Mucosa of rectum (tissue), 2 donors: ENCODE results near the gene UBE2L3.
"Not testable (repeated sequence)": the region's sequence is repeated elsewhere in the genome, so short reads cannot be mapped to it uniquely, and the experiment has no call there.

Source experiments
- H3K27ac ChIP-seq, 2 donors: one replicate each; pipeline ENCODE4 v1.7.0; 2013; ENCODE audit warnings: inconsistent platforms in 2 of 2, low read depth in 2 of 2, low read length in 2 of 2
- H3K27me3 ChIP-seq, 2 donors: one replicate each; pipeline ENCODE4 v1.7.0; 2013; ENCODE audit warnings: low read length in 2 of 2; ENCODE audit not compliant: control insufficient read depth in 2 of 2, insufficient read depth in 2 of 2
- H3K36me3 ChIP-seq, 2 donors: one replicate each; pipeline ENCODE4 v1.7.0; 2013; ENCODE audit warnings: low read length in 2 of 2; ENCODE audit not compliant: control insufficient read depth in 2 of 2, insufficient read depth in 2 of 2
- H3K4me1 ChIP-seq, 2 donors: one replicate each; pipeline ENCODE4 v1.7.0; 2013; ENCODE audit warnings: low read length in 2 of 2, mild to moderate bottlenecking in 1 of 2; ENCODE audit not compliant: control insufficient read depth in 2 of 2, insufficient read depth in 2 of 2
- H3K4me3 ChIP-seq, 2 donors: one replicate each; pipeline ENCODE4 v1.7.0; 2013; ENCODE audit warnings: low read length in 2 of 2
- H3K9ac ChIP-seq, 2 donors: one replicate each; pipeline ENCODE4 v1.7.0; 2013; ENCODE audit warnings: low read length in 2 of 2, low read depth in 1 of 2, mild to moderate bottlenecking in 1 of 2
- H3K9me3 ChIP-seq, 2 donors: one replicate each; pipeline ENCODE4 v1.7.0; 2013; ENCODE audit warnings: low read length in 2 of 2; ENCODE audit not compliant: control insufficient read depth in 2 of 2
- donor health status: healthy.
- donor health status: Normal muscosa, but diverticular disease.

Gene UBE2L3

DNA sequence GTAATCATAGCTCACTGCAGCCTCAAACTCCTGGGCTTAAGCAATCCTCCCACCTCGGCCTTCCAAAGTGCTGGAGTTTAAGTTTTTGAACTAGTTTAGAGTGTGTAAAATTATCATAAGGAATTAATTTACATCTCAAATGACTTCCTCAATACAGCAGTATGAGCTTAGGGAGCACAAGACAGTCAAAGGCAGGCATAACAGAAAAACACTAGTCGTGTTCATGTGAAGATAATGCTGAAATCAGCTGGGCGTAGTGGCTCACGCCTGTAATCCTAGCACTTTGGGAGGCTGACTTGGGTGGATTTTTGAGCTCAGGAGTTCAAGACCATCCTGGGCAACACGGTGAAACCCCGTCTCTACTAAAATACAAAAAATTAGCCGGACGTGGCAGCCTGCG, 36.5 kb downstream of the UBE2L3 start:
- peaks cover 0 to 10% of the 10 kb centered on the region in 2 donors for H3K36me3 ChIP-seq
- no peaks in the 10 kb centered on the region for H3K9me3 ChIP-seq
- H3K27me3 ChIP-seq: no peaks in the 10 kb centered on the region
- H3K9ac ChIP-seq: no peak overlapping the region
- peaks cover 0 to 11% of the 10 kb centered on the region in 2 donors for H3K4me1 ChIP-seq
- no peak overlapping the region for H3K27ac ChIP-seq
- no peak overlapping the region for H3K4me3 ChIP-seq

- Histone ChIP-seq H3K9ac (no peak overlapping the region), H3K4me3 (peak overlapping the region in 1 of 2 donors; percentile 53), H3K36me3 (peaks cover 4 to 9% of the 10 kb centered on the region in 2 donors), H3K9me3 (no peaks in the 10 kb centered on the region), H3K27me3 (no peaks in the 10 kb centered on the region), H3K4me1 (peaks cover 0 to 11% of the 10 kb centered on the region in 2 donors), H3K27ac (peak overlapping the region in 1 of 2 donors; percentile 34)
Measured at GRCh38 chr22:21605887-21606564, 38.5 kb downstream of the UBE2L3 start.

DNA sequence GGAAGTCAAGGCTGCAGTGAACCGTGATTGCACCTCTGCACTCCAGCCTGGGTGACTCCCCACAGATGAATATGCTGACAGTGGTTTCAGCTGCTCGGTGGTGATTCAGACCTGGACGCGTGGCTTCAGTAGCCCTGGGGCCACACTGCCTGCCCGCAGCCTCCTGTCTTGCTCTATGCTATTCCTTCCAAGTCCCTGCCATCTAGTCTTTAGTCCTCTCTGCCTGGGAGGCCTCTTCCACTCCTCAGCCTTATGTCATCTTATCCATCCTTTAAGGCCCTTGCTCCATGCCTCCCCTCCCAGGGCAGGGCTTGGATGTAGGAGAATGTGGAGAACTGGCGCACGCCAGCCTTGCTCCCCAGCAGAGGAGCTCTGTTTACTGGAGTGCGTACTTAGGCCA, 39.3 kb downstream of the UBE2L3 start:
- no peak overlapping the region for H3K9ac ChIP-seq
- H3K27me3 ChIP-seq: no peaks in the 10 kb centered on the region
- H3K9me3 ChIP-seq: no peaks in the 10 kb centered on the region
- H3K27ac ChIP-seq: peak overlapping the region in 1 of 2 donors; percentile 34
- peaks cover 0 to 11% of the 10 kb centered on the region in 2 donors for H3K4me1 ChIP-seq
- no peak overlapping the region for H3K4me3 ChIP-seq
- H3K36me3 ChIP-seq: peaks cover 9 to 17% of the 10 kb centered on the region in 2 donors

- Histone ChIP-seq H3K36me3 (peaks cover 17 to 28% of the 10 kb centered on the region in 2 donors), H3K4me1 (peaks cover 0 to 11% of the 10 kb centered on the region in 2 donors)
- not testable (repeated sequence) for H3K27me3 ChIP-seq, H3K9me3 ChIP-seq, H3K4me3 ChIP-seq, H3K27ac ChIP-seq, H3K9ac ChIP-seq
Measured at GRCh38 chr22:21609556-21610157, 42.1 kb downstream of the UBE2L3 start.

GRCh38 chr22:21611210-21611977, 43.9 kb downstream of the UBE2L3 start:
- Histone ChIP-seq H3K4me1 (peaks cover 0 to 8% of the 10 kb centered on the region in 2 donors), H3K36me3 (peaks cover 17 to 28% of the 10 kb centered on the region in 2 donors), H3K9me3 (no peaks in the 10 kb centered on the region), H3K4me3 (no peak overlapping the region), H3K27ac (no peak overlapping the region), H3K9ac (no peak overlapping the region), H3K27me3 (no peaks in the 10 kb centered on the region)

DNA sequence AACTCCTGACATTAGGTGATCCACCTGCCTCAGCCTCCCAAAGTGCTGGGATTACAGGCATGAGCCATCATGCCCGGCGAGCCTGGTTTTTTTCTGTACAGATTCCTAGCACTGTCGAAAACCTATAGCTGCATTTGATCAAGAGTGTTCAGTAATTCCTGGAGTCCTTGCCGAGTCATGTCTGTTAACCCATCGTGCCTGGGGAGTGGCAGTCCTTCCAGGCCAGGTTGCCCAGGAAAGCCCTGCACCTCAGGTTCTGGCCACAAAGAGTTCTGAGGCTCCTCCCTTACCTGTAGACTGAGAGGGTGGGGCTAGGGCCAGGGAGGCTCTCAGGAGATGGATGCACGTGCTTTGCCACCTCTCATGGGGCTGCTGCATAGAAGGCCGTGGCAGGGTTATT, 45.3 kb downstream of the UBE2L3 start:
- no peak overlapping the region for H3K27ac ChIP-seq
- H3K9me3 ChIP-seq: no peaks in the 10 kb centered on the region
- no peaks in the 10 kb centered on the region for H3K27me3 ChIP-seq
- H3K4me1 ChIP-seq: peaks cover 0 to 3% of the 10 kb centered on the region in 2 donors
- peaks cover 17 to 28% of the 10 kb centered on the region in 2 donors for H3K36me3 ChIP-seq
- no peak overlapping the region for H3K9ac ChIP-seq
- no peak overlapping the region for H3K4me3 ChIP-seq

DNA sequence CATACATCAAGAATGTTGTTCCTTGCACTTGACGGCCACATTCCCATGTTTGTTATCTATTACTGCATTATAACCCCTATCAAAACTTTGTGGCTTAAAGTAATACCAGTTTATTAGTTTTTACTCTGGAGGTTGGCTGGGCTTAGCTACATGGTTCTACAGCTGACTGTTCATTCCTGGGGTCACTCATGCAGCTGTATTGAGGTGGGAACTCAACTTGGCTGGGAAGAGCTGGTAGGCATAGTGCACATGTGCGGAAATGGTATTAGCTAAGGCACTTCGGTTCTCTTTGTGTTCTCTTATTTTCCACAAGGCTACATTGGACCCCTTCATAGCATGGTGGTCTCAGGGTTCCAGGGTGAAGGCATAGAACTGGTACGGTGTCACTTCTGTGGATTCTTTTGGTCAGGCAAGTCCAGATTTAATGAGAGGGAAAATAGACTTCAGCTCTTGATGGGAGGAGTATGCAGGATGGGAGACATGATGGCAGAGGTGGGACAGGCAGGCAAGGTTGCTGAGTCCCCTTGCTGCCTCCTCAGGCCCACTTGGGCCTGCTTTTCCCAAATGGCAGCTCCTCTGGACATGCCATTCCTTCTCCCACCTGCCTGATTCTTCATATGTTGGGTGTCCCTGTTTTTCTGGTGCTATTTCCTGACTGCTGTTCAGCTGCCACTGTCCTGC, 46.2 kb downstream of the UBE2L3 start:
- H3K36me3 ChIP-seq: peaks cover 17 to 28% of the 10 kb centered on the region in 2 donors
- H3K4me3 ChIP-seq: no peak overlapping the region
- H3K27me3 ChIP-seq: no peaks in the 10 kb centered on the region
- no peak overlapping the region for H3K9ac ChIP-seq
- H3K4me1 ChIP-seq: peaks cover 0 to 3% of the 10 kb centered on the region in 2 donors
- no peaks in the 10 kb centered on the region for H3K9me3 ChIP-seq
- H3K27ac ChIP-seq: no peak overlapping the region

GRCh38 chr22:21615731-21616130, 48.2 kb downstream of the UBE2L3 start:
- Histone ChIP-seq H3K4me1 (peaks cover 0 to 3% of the 10 kb centered on the region in 2 donors), H3K9ac (no peak overlapping the region), H3K27me3 (no peaks in the 10 kb centered on the region), H3K36me3 (peaks cover 22 to 36% of the 10 kb centered on the region in 2 donors), H3K4me3 (no peak overlapping the region), H3K27ac (no peak overlapping the region), H3K9me3 (no peaks in the 10 kb centered on the region)

DNA sequence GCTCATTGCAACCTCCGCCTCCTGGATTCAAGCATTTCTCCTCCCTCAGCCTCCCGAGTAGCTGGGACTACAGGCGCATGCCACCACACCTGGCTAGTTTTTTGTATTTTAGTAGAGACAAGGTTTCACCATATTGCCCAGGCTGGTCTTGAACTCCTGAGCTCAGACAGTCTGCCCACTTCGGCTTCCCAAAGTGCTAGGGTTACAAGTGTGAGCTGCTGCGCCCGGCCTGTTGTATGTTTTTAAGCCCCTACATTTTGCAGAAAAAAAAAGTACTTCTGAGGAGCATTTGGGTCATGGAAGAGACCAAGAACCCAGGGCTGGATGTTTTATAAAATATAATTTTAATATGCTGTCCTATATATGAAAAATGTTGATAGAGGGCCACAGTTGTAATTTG, 49.8 kb downstream of the UBE2L3 start:
- not testable (repeated sequence) for H3K9ac ChIP-seq, H3K4me1 ChIP-seq, H3K9me3 ChIP-seq, H3K4me3 ChIP-seq, H3K27me3 ChIP-seq, H3K27ac ChIP-seq
- H3K36me3 ChIP-seq: peaks cover 18 to 29% of the 10 kb centered on the region in 2 donors
